Activated CD4-positive, alpha-beta memory T cell treated with anti-CD3 and anti-CD28 coated beads, Interleukin-2, amount 10 ng/mL, durations not matched to agents 7 days and 5 days (primary cell): ENCODE measurements around the gene PLXNC1. TPM values are rescaled to one million over a fixed set of nuclear protein-coding genes. Genes with fewer than 3 reads are reported as not detected.
A peak's percentile ranks its signal among the peaks of the same experiment; 100 is the strongest.

Experiments
- CTCF ChIA-PET: fragments of 350-600 bp; sonication (Branson Sonifier 250); formaldehyde crosslinking; loops from one replicate; lab custom pipeline; 2021; ENCODE audit warnings: antibody characterized with exemption, inconsistent platforms; lab: Charles Lee
- POLR2A ChIA-PET: fragments of 350-600 bp; sonication (Branson Sonifier 250); formaldehyde crosslinking; loops from one replicate; lab custom pipeline; 2021; ENCODE audit warnings: antibody characterized with exemption; lab: Charles Lee
- DNase-seq: peaks from one replicate; pipeline ENCODE4 v3.0.0-alpha.2; 2020
- H3K27ac Mint-ChIP-seq: one replicate; pipeline ENCODE4 v1.8.0; 2021; ENCODE audit warnings: mild to moderate bottlenecking, mixed read lengths
- H3K27me3 Mint-ChIP-seq: one replicate; pipeline ENCODE4 v1.8.0; 2021; ENCODE audit warnings: mixed read lengths
- H3K36me3 Mint-ChIP-seq: one replicate; pipeline ENCODE4 v1.8.0; 2021; ENCODE audit warnings: low read depth, mixed read lengths
- H3K4me1 Mint-ChIP-seq: one replicate; pipeline ENCODE4 v1.8.0; 2021; ENCODE audit warnings: mixed read lengths
- H3K4me3 Mint-ChIP-seq: one replicate; pipeline ENCODE4 v1.8.0; 2021; ENCODE audit warnings: mild to moderate bottlenecking, mixed read lengths
- H3K9me3 Mint-ChIP-seq: one replicate; pipeline ENCODE4 v1.8.0; 2021; ENCODE audit warnings: mixed read lengths
- total RNA-seq, 2 experiments: library from RNA; stranded (reverse); gene quantifications; one replicate each; pipeline ENCODE4 v1.2.3, GENCODE V29; 2021

The PLXNC1 gene
- total RNA-seq, 2 experiments from 2014 or later = 27.0 to 27.1 TPM

GRCh38 chr12:94191023-94191422, 42.6 kb downstream of the PLXNC1 start:
- DNase-seq = no peak
- Mint-ChIP-seq H3K27ac (no peak overlapping the region), H3K36me3 (peaks cover 38% of the 10 kb centered on the region), H3K4me1 (peaks cover 3% of the 10 kb centered on the region), H3K9me3 (peaks cover 12% of the 10 kb centered on the region), H3K4me3 (no peak overlapping the region), H3K27me3 (no peaks in the 10 kb centered on the region)
- CTCF ChIA-PET = no interaction called here
- POLR2A ChIA-PET = no interaction called here

DNA sequence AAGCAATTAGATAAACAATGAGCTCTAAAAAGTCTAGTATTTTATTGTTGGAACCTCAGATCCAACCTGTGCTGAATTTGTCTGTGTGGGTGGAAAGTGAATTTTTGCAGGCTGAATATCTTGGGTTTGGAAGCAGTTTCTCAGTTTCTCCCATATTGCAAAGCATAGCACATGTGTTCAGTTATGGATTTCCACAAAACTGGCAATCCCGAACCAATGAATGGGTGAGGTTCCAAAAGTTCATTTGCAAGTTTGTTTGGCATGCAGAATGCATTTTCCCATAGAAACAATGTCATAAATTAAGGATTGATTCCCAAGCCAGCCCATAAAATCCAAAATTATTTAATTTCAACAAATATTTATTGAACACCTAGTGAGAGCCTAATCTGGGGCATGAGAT, 43.4 kb downstream of the PLXNC1 start:
- H3K4me1 Mint-ChIP-seq = peaks cover 3% of the 10 kb centered on the region
- POLR2A ChIA-PET = no interaction called here
- no peak overlapping the region for H3K4me3 Mint-ChIP-seq
- peaks cover 37% of the 10 kb centered on the region for H3K36me3 Mint-ChIP-seq
- CTCF ChIA-PET = no interaction called here
- no peak for DNase-seq
- H3K9me3 Mint-ChIP-seq = peaks cover 12% of the 10 kb centered on the region
- H3K27ac Mint-ChIP-seq = no peak overlapping the region
- H3K27me3 Mint-ChIP-seq = no peaks in the 10 kb centered on the region

DNA sequence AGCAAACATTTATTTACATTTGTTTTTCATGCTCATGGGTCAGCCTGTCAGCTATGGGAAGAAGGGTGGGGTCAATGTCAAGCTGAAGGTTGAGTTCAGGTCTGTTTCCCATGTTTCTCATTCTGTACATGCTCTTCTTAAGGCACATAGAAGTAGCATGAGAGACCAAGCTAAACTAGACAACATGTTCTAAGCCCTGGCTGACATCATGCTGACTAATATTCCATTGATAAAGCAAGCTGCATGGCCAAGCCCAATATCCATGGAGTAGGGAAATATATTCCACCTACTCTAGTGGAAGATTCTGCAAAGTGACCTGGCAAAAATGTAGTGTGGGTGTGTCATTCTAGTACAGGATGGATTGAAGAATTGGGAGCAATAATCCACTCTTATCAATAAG, 44.1 kb downstream of the PLXNC1 start:
- peaks cover 12% of the 10 kb centered on the region for H3K9me3 Mint-ChIP-seq
- POLR2A ChIA-PET = interaction anchor here (1.0 kb wide), 1 partner anchor 12 kb away, joined by 3 read pairs; no protein-coding TSS in a partner anchor

DNA sequence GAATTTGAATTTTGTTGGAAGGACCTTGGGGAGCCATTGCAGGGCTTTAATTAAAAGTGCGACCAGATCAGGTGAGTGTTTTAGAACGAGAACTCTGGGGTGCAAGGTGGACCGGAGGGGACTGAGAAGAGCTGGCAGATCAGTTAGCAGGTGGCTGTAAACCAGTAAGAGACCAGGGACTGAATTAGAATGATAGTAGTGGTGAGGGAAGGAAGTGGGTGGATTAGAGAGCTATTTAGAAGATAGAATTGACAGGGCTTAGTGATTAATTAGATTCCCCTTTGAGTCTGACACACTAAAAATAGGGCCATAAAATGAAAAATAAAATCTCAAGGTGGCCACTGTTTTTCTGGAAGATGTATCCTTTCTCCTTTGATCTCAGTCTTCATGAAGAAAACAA, 44.8 kb downstream of the PLXNC1 start:
- Mint-ChIP-seq H3K27me3 (no peaks in the 10 kb centered on the region), H3K9me3 (peaks cover 12% of the 10 kb centered on the region), H3K4me1 (peaks cover 3% of the 10 kb centered on the region), H3K27ac (no peak overlapping the region), H3K4me3 (no peak overlapping the region), H3K36me3 (peaks cover 37% of the 10 kb centered on the region)
- CTCF ChIA-PET = no interaction called here
- POLR2A ChIA-PET = interaction anchor here (0.8 to 1.0 kb wide), 2 partner anchors 9 to 12 kb away, joined by 3 read pairs; no protein-coding TSS in a partner anchor
- no peak for DNase-seq

More for the DNA sequence above, 44.1 kb downstream of the PLXNC1 start:
- Mint-ChIP-seq H3K27ac (no peak overlapping the region), H3K36me3 (peaks cover 37% of the 10 kb centered on the region), H3K4me1 (peaks cover 3% of the 10 kb centered on the region), H3K27me3 (no peaks in the 10 kb centered on the region), H3K4me3 (no peak overlapping the region)
- CTCF ChIA-PET = no interaction called here
- DNase-seq = no peak

DNA sequence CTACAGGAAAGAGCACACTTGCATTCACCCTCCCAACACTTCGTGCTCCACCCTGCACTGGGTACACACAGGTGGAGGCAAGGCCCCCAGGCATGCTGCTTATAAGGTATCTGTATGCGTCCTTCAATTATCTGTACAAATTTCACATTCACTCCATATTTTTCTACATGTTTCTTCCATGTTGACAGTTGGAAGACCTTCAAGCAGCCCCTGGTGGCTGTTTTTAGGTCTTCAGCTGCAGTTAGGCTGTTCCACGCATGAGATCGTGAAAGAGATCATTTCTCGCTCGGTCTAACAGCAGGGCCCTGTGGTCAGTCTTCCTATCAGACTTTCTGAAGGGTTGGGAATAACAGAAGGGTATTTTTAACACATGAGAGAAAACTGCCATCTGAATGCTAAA, 47.1 kb downstream of the PLXNC1 start:
- Mint-ChIP-seq H3K4me1 (peaks cover 6% of the 10 kb centered on the region), H3K27me3 (no peaks in the 10 kb centered on the region), H3K9me3 (peaks cover 11% of the 10 kb centered on the region), H3K27ac (no peak overlapping the region), H3K4me3 (no peak overlapping the region), H3K36me3 (peaks cover 43% of the 10 kb centered on the region)
- ChIA-PET POLR2A (no interaction called here), CTCF (no interaction called here)
- no peak for DNase-seq

- ChIA-PET POLR2A (interaction anchor here (1.4 kb wide), 1 partner anchor 10 kb away, joined by 3 read pairs; no protein-coding TSS in a partner anchor), CTCF (no interaction called here)
- no peak for DNase-seq
- H3K36me3 Mint-ChIP-seq = peaks cover 47% of the 10 kb centered on the region
- H3K27me3 Mint-ChIP-seq = no peaks in the 10 kb centered on the region
- H3K9me3 Mint-ChIP-seq = peaks cover 2% of the 10 kb centered on the region
- no peak overlapping the region for H3K27ac Mint-ChIP-seq
- peaks cover 19% of the 10 kb centered on the region for H3K4me1 Mint-ChIP-seq
- no peak overlapping the region for H3K4me3 Mint-ChIP-seq
Observed at GRCh38 chr12:94198469-94198868, 50.1 kb downstream of the PLXNC1 start.

GRCh38 chr12:94198872-94199271, 50.5 kb downstream of the PLXNC1 start:
- CTCF ChIA-PET = no interaction called here
- Mint-ChIP-seq H3K36me3 (peaks cover 44% of the 10 kb centered on the region), H3K9me3 (no peaks in the 10 kb centered on the region), H3K27me3 (no peaks in the 10 kb centered on the region), H3K27ac (no peak overlapping the region), H3K4me3 (no peak overlapping the region), H3K4me1 (peaks cover 23% of the 10 kb centered on the region)
- POLR2A ChIA-PET = interaction anchor here (1.4 kb wide), 1 partner anchor 9 kb away, joined by 3 read pairs; no protein-coding TSS in a partner anchor
- DNase-seq = no peak

- ChIA-PET POLR2A (interaction anchor here (1.4 kb wide), 1 partner anchor 8 kb away, joined by 3 read pairs; no protein-coding TSS in a partner anchor), CTCF (interaction anchor here (1.0 kb wide), 1 partner anchor 11 kb away, joined by 3 read pairs; no protein-coding TSS in a partner anchor)
- Mint-ChIP-seq H3K27ac (no peak overlapping the region), H3K27me3 (no peaks in the 10 kb centered on the region), H3K9me3 (no peaks in the 10 kb centered on the region), H3K36me3 (peaks cover 42% of the 10 kb centered on the region), H3K4me1 (peaks cover 35% of the 10 kb centered on the region), H3K4me3 (no peak overlapping the region)
- DNase-seq = no peak
Observed at GRCh38 chr12:94200069-94200468, 51.7 kb downstream of the PLXNC1 start.

DNA sequence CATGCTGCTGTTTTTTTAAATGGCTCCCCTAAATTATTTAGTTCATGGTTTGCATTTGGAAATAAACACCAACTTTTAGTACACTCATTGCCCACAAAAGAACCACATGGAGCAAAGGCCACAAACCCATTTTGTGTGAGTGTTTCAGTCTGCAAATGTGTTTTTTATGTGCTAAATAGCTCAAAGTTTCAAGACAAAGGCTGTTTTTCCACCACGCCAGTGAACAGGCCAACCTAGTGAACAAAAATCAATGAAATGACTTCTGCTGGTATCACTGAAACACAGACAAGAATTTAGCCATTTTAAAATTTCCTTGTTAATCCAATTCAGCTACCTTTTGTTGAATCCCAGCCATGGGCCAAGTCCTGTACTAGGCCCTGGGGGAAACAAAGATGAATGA, 52.3 kb downstream of the PLXNC1 start:
- CTCF ChIA-PET = interaction anchor here (1.0 kb wide), 1 partner anchor 10 kb away, joined by 3 read pairs; no protein-coding TSS in a partner anchor
- Mint-ChIP-seq H3K27ac (no peak overlapping the region), H3K4me3 (no peak overlapping the region), H3K27me3 (no peaks in the 10 kb centered on the region), H3K9me3 (no peaks in the 10 kb centered on the region), H3K36me3 (peaks cover 37% of the 10 kb centered on the region), H3K4me1 (peaks cover 40% of the 10 kb centered on the region)
- no peak for DNase-seq
- POLR2A ChIA-PET = no interaction called here

- ChIA-PET POLR2A (interaction anchor here (0.6 to 6.9 kb wide), 5 partner anchors 9 to 1110 kb away, joined by 3 to 70 read pairs (median 4); partner anchors contain the start of gene PLXNC1), CTCF (interaction anchor here (1.1 kb wide), 1 partner anchor 15 kb away, joined by 3 read pairs; no protein-coding TSS in a partner anchor)
- Mint-ChIP-seq H3K9me3 (no peaks in the 10 kb centered on the region), H3K4me3 (no peak overlapping the region), H3K27me3 (no peaks in the 10 kb centered on the region), H3K36me3 (peaks cover 31% of the 10 kb centered on the region), H3K4me1 (peaks cover 58% of the 10 kb centered on the region), H3K27ac (peak overlapping the region; percentile 45)
- DNase-seq = peak; percentile 22
Observed at GRCh38 chr12:94202245-94203180, 54.1 kb downstream of the PLXNC1 start.

DNA sequence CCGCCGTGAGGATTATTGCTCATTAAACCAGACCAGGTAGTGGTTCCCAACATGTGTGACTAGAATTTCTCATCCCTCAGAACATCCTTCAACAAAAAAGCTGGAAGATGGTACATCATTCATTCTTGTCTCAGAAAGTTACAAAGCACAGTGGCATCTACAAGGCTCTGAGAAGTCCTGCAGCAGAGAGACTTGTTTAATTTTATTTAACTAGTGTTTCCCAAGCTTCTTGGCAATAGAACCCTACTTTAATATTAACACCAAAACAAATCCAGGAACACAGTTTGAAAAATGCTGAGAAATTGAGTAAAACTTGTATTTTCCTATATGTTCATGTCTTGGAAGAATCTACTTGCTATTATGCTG, 54.8 kb downstream of the PLXNC1 start:
- no peak for DNase-seq
- Mint-ChIP-seq H3K4me3 (no peak overlapping the region), H3K36me3 (peaks cover 31% of the 10 kb centered on the region), H3K4me1 (peaks cover 65% of the 10 kb centered on the region), H3K9me3 (no peaks in the 10 kb centered on the region), H3K27ac (peak overlapping the region; percentile 45), H3K27me3 (no peaks in the 10 kb centered on the region)
- ChIA-PET POLR2A (interaction anchor here (1.0 to 6.9 kb wide), 2 partner anchors 23 to 54 kb away, joined by 4 to 70 read pairs; partner anchors contain the start of gene PLXNC1), CTCF (no interaction called here)

GRCh38 chr12:94203796-94204195, 55.4 kb downstream of the PLXNC1 start:
- CTCF ChIA-PET = no interaction called here
- DNase-seq = no peak
- Mint-ChIP-seq H3K4me1 (peaks cover 71% of the 10 kb centered on the region), H3K4me3 (peak overlapping the region; percentile 9), H3K9me3 (no peaks in the 10 kb centered on the region), H3K27me3 (no peaks in the 10 kb centered on the region), H3K27ac (peak overlapping the region; percentile 1), H3K36me3 (peaks cover 34% of the 10 kb centered on the region)
- POLR2A ChIA-PET = interaction anchor here (2.3 to 6.9 kb wide), 2 partner anchors 54 to 59 kb away, joined by 10 to 70 read pairs; partner anchors contain the start of gene PLXNC1
